Right lobe of liver (tissue), 6 donors: Measurements from ENCODE around the gene FCER2. TPM values are rescaled to one million over a fixed set of nuclear protein-coding genes. Genes with fewer than 3 reads are reported as not detected.

Source experiments
- ATAC-seq, 4 donors: fragments of 200-7000 bp; cut with Tn5 transposase; one replicate each; pipeline ENCODE4 v1.9.1; 2020; ENCODE audit warnings: mild to moderate bottlenecking in 4 of 4, moderate library complexity in 4 of 4
- DNase-seq, 3 donors: peaks; one replicate each; pipeline ENCODE4 v3.0.0-alpha.2; 2020
- H3K27ac ChIP-seq, 3 donors: fragments of 200-600 bp; one replicate each; pipeline ENCODE4 v1.8.0; 2022
- H3K27me3 ChIP-seq, 2 donors: fragments of 200-600 bp; one replicate each; pipeline ENCODE4 v1.8.0; 2022
- H3K36me3 ChIP-seq, 4 donors: fragments of 200-600 bp; sonication (generic) in 1 of 4; one replicate each; pipeline versions ENCODE4 v1.5.1 to v1.8.0; 2017 to 2022; ENCODE audit warnings: control low read depth in 1 of 4
- H3K4me1 ChIP-seq, 4 donors: fragments of 200-600 bp; sonication (generic) in 1 of 4; one replicate each; pipeline versions ENCODE4 v1.5.1 to v1.8.0; 2017 to 2022; ENCODE audit warnings: control low read depth in 1 of 4
- H3K4me3 ChIP-seq, 3 donors: fragments of 200-600 bp; one replicate each; pipeline ENCODE4 v1.8.0; 2022
- H3K9me3 ChIP-seq, 4 donors: fragments of 200-600 bp; sonication (generic) in 1 of 4; one replicate each; pipeline versions ENCODE4 v1.5.1 to v1.8.0; 2017 to 2022; ENCODE audit warnings: control low read depth in 1 of 4
- CTCF ChIP-seq, 4 donors: fragments of 200-600 bp in 3 of 4; fragments of 450-650 bp in 1 of 4; IDR thresholded peaks; one replicate each; pipeline versions ENCODE4 v1.5.1 to v1.8.0; 2016 to 2022; ENCODE audit warnings: antibody characterized with exemption in 4 of 4, mild to moderate bottlenecking in 2 of 4
- POLR2A ChIP-seq: fragments of 450-650 bp; IDR thresholded peaks from one replicate; pipeline ENCODE4 v1.6.1; 2017; ENCODE audit warnings: antibody characterized with exemption, mild to moderate bottlenecking
- WGBS: methylation state at CpG from one replicate; pipeline ENCODE4 v1.1.6; 2018; ENCODE audit warnings: low coverage, low lambda C conversion rate; ENCODE audit not compliant: insufficient coverage; ENCODE audit errors: missing lambda C conversion rate; 5-methylcytosine and 5-hydroxymethylcytosine counted together
- intact Hi-C, 2 donors: fragments of 100-400 bp; cut with DNase I; formaldehyde crosslinking; loops; one replicate each; pipeline versions ENCODE4 v1.11.2 to v1.14.1; 2022
- total RNA-seq, 6 experiments: library from RNA; depleted of rRNA in 2 of 6; stranded (reverse); fragments of >200 nt in 2 of 6; fragmentation: NEBNext Ultra II Directional in 3 of 6; extraction: Animal tissue kit (Norgen Biotek cat#: 25700) in 3 of 6; gene quantifications; one replicate each; pipeline versions ENCODE4 v1.1.0 to v1.2.4, GENCODE V29; 2016 to 2023
- donor health status: DM: no; HTN: yes; CAD: no.
- donor health status: DM: no; HTN: no; CAD: no.
- donor health status: DM: no; HTN: no; CAD: no.
- donor health status: DM: no; HTN: yes; CAD: no.
- donor health status: DM: no; HTN: yes; CAD: no.

FCER2 gene
- total RNA-seq, 6 experiments from 2014 or later = 0.18 to 0.29 TPM; not detected in 4

GRCh38 chr19:7743425-7743841 is 41.5 kb upstream of the FCER2 start:
- ATAC-seq (no peak), DNase-seq (no peak)
- H3K27ac ChIP-seq = no peak overlapping the region
- no peaks in the 10 kb centered on the region for H3K9me3 ChIP-seq
- WGBS = 61% methylated on average over 2 of the region's 2 CpGs
- H3K4me3 ChIP-seq = no peak overlapping the region
- H3K36me3 ChIP-seq = no peaks in the 10 kb centered on the region
- intact Hi-C loops = no loop called here
- H3K4me1 ChIP-seq = no peaks in the 10 kb centered on the region
- H3K27me3 ChIP-seq = no peaks in the 10 kb centered on the region
- no peak for TF ChIP-seq CTCF (IDR thresholded peaks at IDR 0.05)
- TF ChIP-seq POLR2A = no peak

GRCh38 chr19:7742991-7743390 is 41.1 kb upstream of the FCER2 start:
- Histone ChIP-seq H3K36me3 (no peaks in the 10 kb centered on the region), H3K27me3 (no peaks in the 10 kb centered on the region), H3K27ac (no peak overlapping the region), H3K9me3 (no peaks in the 10 kb centered on the region), H3K4me1 (no peaks in the 10 kb centered on the region), H3K4me3 (no peak overlapping the region)
- DNase-seq (no peak), ATAC-seq (no peak)
- intact Hi-C loops = no loop called here
- TF ChIP-seq POLR2A = no peak
- no peak for TF ChIP-seq CTCF (IDR thresholded peaks at IDR 0.05)
- 57% methylated on average over 10 of the region's 11 CpGs for WGBS

- Histone ChIP-seq H3K9me3 (no peaks in the 10 kb centered on the region), H3K36me3 (no peaks in the 10 kb centered on the region), H3K4me1 (no peaks in the 10 kb centered on the region), H3K27ac (no peak overlapping the region), H3K4me3 (no peak overlapping the region), H3K27me3 (no peaks in the 10 kb centered on the region)
- intact Hi-C loops = no loop called here
- WGBS = 80% methylated on average over 1 of the region's 2 CpGs
- DNase-seq (no peak), ATAC-seq (no peak)
- no peak for TF ChIP-seq CTCF (IDR thresholded peaks at IDR 0.05)
- no peak for TF ChIP-seq POLR2A
Measured at GRCh38 chr19:7742575-7742974, 40.6 kb upstream of the FCER2 start.

- intact Hi-C loops = no loop called here
- peak overlapping the region in 1 of 3 donors; percentile 18 for H3K27ac ChIP-seq
- no peaks in the 10 kb centered on the region for H3K36me3 ChIP-seq
- H3K4me3 ChIP-seq = no peak overlapping the region
- DNase-seq = no peak
- H3K4me1 ChIP-seq = no peaks in the 10 kb centered on the region
- no peaks in the 10 kb centered on the region for H3K9me3 ChIP-seq
- TF ChIP-seq POLR2A (no peak), CTCF (IDR thresholded peaks at IDR 0.05) (no peak)
- WGBS = 42% methylated on average over 6 of the region's 6 CpGs
- ATAC-seq = no peak
- H3K27me3 ChIP-seq = no peaks in the 10 kb centered on the region
Measured at GRCh38 chr19:7740682-7741054, 38.7 kb upstream of the FCER2 start.
